HG03097 (cell line): ENCODE measurements around the gene MELTF.
"Not testable (repeated sequence)": the region's sequence is repeated elsewhere in the genome, so short reads cannot be mapped to it uniquely, and the experiment has no call there.

Experiments used
- ATAC-seq: cut with Tn5 transposase; IDR thresholded peaks from one replicate; pipeline ENCODE4 v1.9.1; 2021; ENCODE audit not compliant: unreplicated experiment, low FRiP score

MELTF gene

GRCh38 chr3:197029511-197030167 lies at the start of gene MELTF:
MELTF (minus strand) TSS chr3:197029817; CDS start chr3:197029702, 115 bp downstream.
- ATAC-seq, result peak; percentile 61

- no peak for ATAC-seq
Measured at GRCh38 chr3:197076415-197076814, 46.8 kb upstream of the MELTF start.

- ATAC-seq, result no peak
Measured at GRCh38 chr3:197068077-197068476, 38.5 kb upstream of the MELTF start.

- no peak for ATAC-seq
Measured at GRCh38 chr3:197064771-197065170, 35.2 kb upstream of the MELTF start.

- ATAC-seq, result no peak
Measured at GRCh38 chr3:197062446-197062845, 32.8 kb upstream of the MELTF start.

- not testable (repeated sequence) for ATAC-seq
Measured at GRCh38 chr3:197051637-197052036, 22.0 kb upstream of the MELTF start.

- ATAC-seq, result no peak
Measured at GRCh38 chr3:197050511-197050910, 20.9 kb upstream of the MELTF start.

GRCh38 chr3:197042539-197042938 lies 12.9 kb upstream of the MELTF start:
- ATAC-seq, result no peak

GRCh38 chr3:197041875-197042488 lies 12.4 kb upstream of the MELTF start:
- ATAC-seq, result no peak

GRCh38 chr3:197040658-197041057 lies 11.0 kb upstream of the MELTF start:
- ATAC-seq, result no peak

GRCh38 chr3:197038679-197039462 lies 9.3 kb upstream of the MELTF start:
- ATAC-seq, result no peak

- no peak for ATAC-seq
Measured at GRCh38 chr3:197035577-197035976, 6.0 kb upstream of the MELTF start.

GRCh38 chr3:197034778-197035177 lies 5.2 kb upstream of the MELTF start:
- not testable (repeated sequence) for ATAC-seq

- not testable (repeated sequence) for ATAC-seq
Measured at GRCh38 chr3:197033764-197034163, 4.1 kb upstream of the MELTF start.

- no peak for ATAC-seq
Measured at GRCh38 chr3:197031315-197032285, 2.0 kb upstream of the MELTF start.

GRCh38 chr3:197030379-197031314 lies 1.0 kb upstream of the MELTF start:
- no peak for ATAC-seq

GRCh38 chr3:197028728-197029510 lies 698 bp downstream of the MELTF start:
- peak; percentile 34 for ATAC-seq

- peak; percentile 1 for ATAC-seq
Measured at GRCh38 chr3:197027896-197028727, 1.5 kb downstream of the MELTF start.
